ENCODE results near the gene FMN2.
"Not testable (repeated sequence)": the region's sequence is repeated elsewhere in the genome, so short reads cannot be mapped to it uniquely, and the experiment has no call there.

FMN2 gene

GRCh38 chr1:240385551-240385950 is 293.9 kb downstream of the FMN2 start:
- DNase-seq = no peak

GRCh38 chr1:240385985-240386978 is 294.6 kb downstream of the FMN2 start:
- DNase-seq = no peak

- DNase-seq = no peak
Measured at GRCh38 chr1:240387051-240387450, 295.4 kb downstream of the FMN2 start.

- DNase-seq = no peak
Measured at GRCh38 chr1:240391660-240392260, 300.1 kb downstream of the FMN2 start.

GRCh38 chr1:240394353-240394752 is 302.7 kb downstream of the FMN2 start:
- no peak for DNase-seq

- no peak for DNase-seq
Measured at GRCh38 chr1:240395336-240395735, 303.7 kb downstream of the FMN2 start.

GRCh38 chr1:240399381-240399780 is 307.7 kb downstream of the FMN2 start:
- no peak for DNase-seq

GRCh38 chr1:240401731-240402130 is 310.0 kb downstream of the FMN2 start:
- no peak for DNase-seq

GRCh38 chr1:240402326-240402725 is 310.6 kb downstream of the FMN2 start:
- DNase-seq = no peak

- no peak for DNase-seq
Measured at GRCh38 chr1:240404286-240404685, 312.6 kb downstream of the FMN2 start.

- DNase-seq = no peak
Measured at GRCh38 chr1:240405751-240406150, 314.1 kb downstream of the FMN2 start.

GRCh38 chr1:240407407-240407806 is 315.7 kb downstream of the FMN2 start:
- no peak for DNase-seq

- no peak for DNase-seq
Measured at GRCh38 chr1:240409615-240410014, 317.9 kb downstream of the FMN2 start.

- no peak for DNase-seq
Measured at GRCh38 chr1:240413732-240414131, 322.0 kb downstream of the FMN2 start.

GRCh38 chr1:240414237-240414636 is 322.6 kb downstream of the FMN2 start:
- no peak for DNase-seq

GRCh38 chr1:240415011-240415410 is 323.3 kb downstream of the FMN2 start:
- DNase-seq = not testable (repeated sequence)

GRCh38 chr1:240415532-240415931 is 323.8 kb downstream of the FMN2 start:
- DNase-seq = no peak

GRCh38 chr1:240417317-240417716 is 325.6 kb downstream of the FMN2 start:
- no peak for DNase-seq

- no peak for DNase-seq
Measured at GRCh38 chr1:240420766-240421165, 329.1 kb downstream of the FMN2 start.

GRCh38 chr1:240423246-240423924 is 331.7 kb downstream of the FMN2 start:
- no peak for DNase-seq

GRCh38 chr1:240424740-240425464 is 333.2 kb downstream of the FMN2 start:
- DNase-seq = no peak

GRCh38 chr1:240426051-240426450 is 334.4 kb downstream of the FMN2 start:
- DNase-seq = no peak

Data from suppressor macrophage (primary cell).